GM21515 (cell line): ENCODE results near the gene ATP6V0B.

Source experiments
- ATAC-seq: cut with Tn5 transposase; IDR thresholded peaks from one replicate; pipeline ENCODE4 v1.9.1; 2021; ENCODE audit not compliant: unreplicated experiment

Gene ATP6V0B

DNA sequence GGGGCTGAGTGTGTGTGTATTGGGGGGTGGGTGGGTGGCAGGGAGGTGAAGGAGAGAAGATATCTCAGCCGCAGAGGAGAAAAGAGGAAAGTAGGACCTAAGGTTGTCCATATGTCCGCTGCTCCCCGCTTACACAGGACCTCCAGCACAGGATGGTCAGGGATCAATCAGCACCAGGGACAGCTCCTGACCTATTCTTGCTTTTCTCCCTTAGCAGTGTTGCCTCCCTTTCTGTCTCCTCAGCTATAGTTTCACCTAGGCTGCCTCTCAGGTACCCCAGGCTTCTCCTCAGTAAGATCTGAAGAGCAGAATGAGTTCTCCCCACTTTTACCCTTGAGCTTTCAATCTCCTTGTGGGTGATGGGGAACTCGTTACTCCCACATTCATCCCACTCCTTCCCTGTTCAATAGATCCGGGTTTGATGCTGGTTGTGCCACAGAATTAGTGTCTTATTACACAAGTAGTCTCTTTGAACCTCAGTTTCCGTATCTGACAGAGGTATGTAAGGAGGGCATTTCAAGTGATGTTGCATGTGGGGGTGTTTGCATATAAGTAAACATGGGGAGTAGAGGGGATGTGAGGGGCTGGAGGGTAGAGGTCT, 6.3 kb upstream of the ATP6V0B start:
- ATAC-seq = no peak

DNA sequence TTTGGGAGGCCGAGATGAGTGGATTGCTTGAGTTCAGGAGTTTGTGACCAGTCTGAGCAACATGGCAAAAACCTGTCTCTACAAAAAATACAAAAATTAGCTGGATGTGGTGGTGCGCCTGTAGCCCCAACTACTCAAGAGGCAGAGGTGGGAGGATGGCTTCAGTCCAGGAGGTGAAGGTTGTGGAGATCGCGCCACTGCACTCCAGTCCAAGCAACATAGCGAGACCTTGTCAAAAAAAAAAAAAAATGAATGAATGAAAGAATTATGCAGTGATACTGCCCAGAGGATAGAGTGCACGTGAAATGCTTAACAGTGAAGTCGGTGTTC, 5.4 kb upstream of the ATP6V0B start:
- no peak for ATAC-seq

DNA sequence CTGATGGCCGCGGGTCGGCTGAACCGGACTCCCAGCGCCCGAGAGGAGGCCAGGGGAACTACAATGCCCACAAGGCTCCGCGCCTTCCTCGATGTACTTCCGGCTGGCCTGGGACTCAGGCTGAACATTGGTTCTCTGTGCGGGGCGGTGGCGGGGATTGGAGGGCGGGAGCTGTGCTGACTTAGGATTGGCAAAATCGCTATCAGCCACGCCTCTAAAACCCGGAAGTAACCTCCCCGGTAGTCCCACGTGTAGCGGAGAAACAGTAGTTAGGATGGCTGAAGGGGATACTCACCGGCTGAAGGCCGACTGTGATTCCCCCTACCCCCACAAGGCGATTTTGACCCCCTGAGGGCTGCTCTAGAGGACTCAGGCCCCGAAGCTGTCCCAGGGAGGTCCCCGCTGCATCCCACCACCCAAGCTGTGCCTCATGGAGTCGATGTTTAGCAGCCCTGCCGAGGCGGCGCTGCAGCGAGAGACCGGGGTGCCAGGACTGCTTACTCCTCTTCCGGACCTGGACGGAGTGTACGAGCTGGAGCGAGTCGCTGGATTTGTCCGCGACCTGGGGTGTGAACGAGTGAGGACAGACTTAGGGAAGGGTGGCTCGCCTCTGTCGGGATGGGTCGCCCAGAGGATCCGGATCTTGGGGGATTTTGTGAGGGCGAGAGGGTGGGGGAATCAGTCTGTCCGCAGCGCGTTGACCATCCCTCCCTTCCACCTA, 4.9 kb upstream of the ATP6V0B start, which contains the start of gene DPH2:
Gene DPH2 (plus strand): TSS at position 265 of the 721 bp plus-strand sequence. CDS start 166 bp downstream, at position 431.
- peak; percentile 79 for ATAC-seq

DNA sequence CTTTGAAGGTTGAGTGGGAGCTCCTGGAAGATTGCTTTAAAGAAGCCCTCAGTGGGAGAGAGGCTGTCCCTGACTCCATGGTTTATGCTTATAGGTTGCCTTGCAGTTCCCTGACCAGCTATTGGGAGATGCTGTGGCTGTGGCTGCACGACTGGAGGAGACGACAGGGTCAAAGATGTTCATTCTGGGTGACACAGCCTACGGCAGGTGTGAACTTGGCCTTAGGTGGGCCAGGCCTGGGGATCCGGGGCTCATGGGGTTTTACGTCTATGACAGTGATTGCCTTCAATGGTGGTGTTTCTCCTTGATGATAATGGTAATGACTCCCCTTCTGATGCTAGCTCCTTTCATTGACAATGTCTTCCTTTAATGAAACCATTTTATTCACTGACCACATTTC, 4.3 kb upstream of the ATP6V0B start:
- no peak for ATAC-seq

DNA sequence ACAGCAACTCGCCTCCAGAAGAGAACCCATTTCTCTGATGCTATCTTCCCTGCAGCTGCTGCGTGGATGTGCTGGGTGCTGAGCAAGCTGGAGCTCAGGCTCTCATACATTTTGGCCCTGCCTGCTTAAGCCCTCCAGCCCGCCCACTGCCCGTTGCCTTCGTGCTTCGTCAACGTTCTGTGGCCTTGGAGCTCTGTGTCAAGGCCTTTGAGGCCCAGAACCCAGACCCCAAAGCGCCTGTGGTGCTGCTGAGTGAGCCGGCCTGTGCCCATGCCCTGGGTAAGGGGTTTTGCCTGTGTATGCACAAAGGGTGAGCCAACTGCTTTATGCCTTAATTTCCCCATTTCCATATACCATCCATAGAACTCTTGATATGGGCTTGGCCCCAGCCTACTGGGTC, 3.8 kb upstream of the ATP6V0B start:
- no peak for ATAC-seq

DNA sequence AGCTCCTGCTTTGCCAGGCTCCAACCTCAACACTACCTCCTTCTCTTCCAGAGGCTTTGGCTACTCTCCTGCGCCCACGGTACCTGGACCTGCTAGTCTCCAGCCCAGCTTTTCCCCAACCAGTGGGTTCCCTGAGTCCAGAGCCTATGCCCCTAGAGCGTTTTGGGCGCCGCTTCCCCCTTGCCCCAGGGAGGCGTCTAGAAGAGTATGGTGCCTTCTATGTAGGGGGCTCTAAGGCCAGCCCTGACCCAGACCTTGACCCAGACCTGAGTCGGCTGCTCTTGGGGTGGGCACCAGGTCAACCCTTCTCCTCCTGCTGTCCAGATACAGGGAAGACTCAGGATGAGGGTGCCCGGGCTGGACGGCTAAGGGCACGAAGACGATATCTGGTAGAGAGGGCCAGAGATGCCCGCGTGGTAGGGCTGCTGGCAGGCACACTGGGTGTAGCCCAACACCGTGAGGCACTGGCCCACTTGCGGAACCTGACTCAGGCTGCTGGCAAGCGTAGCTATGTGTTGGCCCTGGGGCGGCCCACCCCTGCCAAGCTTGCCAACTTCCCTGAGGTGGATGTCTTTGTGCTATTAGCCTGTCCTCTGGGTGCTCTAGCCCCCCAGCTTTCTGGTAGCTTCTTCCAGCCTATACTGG, 3.3 kb upstream of the ATP6V0B start:
- ATAC-seq = no peak

DNA sequence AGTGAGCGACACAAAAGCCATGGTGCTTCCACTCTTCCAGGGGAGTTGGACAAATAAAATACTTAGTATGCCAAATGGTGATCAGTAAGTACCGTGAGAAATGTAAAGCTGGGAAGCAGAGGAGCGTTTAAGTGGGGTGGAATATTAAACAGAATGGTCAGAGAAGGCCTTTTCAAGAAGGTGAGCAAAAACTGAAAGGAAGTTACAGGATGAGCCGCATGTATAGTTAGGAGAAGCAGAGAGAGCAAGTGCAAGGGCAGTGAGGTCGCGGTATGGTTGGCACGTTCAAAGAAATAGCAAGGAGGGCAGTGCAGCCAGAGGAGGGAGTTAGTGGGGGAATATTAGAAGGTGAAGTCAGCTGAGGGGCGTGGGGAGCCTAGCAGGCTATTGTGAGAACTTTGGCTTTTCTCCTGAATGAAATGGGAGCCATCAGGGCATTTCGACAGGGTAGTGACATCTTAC, 748 bp upstream of the ATP6V0B start:
- ATAC-seq = no peak

DNA sequence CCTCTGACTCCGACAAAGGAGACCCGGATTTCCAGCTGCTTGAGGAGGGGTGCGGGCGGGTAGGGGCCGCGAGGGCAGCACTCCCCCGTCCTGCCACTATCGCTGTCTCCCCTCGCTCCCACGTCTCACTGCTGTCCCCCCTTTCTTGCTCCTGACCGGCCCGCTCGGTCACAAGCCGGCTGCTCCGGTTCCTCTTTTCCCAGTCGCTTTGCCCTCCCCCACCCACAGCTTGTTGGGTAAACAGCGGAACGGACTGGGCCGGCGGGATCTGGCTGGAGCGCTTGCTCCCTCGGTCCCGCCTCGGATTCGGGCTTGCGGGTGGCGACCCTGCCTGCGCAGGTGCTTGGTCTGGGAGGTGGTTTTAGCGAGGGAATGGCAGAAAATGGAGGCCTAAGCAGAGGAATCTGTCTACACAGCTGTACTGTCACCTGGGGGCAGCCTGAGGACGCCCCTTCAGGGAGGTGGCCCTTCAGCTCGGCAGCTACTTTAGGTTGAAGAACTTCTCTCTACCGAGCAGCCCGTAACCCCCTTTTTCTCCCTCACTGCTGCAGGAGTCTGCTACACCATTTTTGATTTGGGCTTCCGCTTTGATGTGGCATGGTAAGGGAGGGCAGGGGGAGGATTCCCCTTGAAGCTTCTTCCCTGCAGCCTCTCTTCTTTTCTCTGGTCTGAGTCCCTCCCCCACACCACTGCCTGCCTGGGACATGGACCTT, 645 bp downstream of the ATP6V0B start:
- ATAC-seq = peak; percentile 2

DNA sequence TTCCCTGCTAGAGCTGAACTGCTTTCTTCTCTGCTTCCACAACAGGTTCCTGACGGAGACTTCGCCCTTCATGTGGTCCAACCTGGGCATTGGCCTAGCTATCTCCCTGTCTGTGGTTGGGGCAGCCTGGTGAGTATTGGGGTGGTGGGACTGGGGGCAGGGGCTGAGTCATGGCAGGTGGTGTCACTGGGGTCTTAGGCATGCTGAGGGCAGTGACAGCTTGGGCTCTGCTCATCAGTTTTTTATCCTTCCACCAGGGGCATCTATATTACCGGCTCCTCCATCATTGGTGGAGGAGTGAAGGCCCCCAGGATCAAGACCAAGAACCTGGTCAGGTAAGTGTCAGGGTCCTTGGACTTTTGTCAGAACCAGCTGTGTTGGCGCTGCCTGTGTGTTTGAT, 1.3 kb downstream of the ATP6V0B start:
- no peak for ATAC-seq

DNA sequence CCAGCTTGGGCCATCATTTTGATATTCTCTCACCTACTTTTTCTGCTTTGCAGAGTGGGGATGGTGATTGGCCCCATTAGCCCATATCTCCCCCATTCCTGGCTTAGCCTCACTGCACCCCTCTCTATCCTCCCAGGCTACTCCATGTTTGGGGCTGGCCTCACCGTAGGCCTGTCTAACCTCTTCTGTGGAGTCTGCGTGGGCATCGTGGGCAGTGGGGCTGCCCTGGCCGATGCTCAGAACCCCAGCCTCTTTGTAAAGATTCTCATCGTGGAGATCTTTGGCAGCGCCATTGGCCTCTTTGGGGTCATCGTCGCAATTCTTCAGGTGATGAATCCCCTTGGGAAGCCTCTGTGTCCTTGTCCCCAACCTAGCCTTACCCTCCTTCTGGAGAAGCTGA, 2.1 kb downstream of the ATP6V0B start:
- no peak for ATAC-seq

DNA sequence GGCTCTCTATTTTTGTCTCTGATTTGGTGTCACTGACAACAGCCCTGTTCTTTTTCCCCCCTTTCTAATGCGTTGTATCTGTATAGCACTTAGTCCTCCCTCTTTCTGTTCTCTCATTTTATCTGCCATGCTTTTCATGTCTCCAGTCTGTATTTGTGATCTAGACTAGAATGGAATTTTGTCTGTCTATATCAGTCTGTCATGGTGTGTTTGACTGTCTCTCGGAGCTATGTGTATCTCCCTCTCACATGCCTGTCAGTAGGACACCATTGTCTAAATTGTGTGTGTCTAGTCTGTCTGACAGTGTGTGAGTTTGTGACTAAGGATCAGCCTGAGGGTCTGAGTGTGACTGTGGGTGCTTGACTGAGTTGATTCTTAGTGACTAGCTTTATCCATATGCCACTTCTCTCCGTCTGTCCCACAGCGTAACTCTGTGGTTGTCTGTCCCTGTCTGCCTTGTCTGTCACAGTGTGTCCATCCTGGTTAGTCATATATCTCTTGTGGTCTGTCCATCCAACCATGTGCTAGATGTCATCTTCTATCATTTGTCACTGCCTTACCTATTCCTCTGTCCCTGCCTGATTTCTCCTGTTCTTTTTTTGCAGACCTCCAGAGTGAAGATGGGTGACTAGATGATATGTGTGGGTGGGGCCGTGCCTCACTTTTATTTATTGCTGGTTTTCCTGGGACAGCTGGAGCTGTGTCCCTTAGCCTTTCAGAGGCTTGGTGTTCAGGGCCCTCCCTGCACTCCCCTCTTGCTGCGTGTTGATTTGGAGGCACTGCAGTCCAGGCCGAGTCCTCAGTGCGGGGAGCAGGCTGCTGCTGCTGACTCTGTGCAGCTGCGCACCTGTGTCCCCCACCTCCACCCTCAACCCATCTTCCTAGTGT, 2.9 kb downstream of the ATP6V0B start:
- ATAC-seq = no peak

DNA sequence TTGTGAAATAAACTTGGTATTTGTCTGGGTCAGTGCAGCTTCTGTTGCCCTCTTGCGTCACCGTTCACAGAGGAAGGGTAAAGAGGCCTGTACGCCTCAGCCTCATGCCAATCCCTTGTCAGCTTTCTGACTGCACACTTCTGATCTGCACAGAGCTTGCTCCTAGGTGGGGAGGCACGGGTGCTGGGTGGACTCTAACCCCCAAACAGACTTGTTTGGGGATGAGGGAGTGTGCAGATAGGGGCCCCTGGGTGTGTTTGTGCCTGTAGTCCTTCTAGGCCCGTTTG, 3.4 kb downstream of the ATP6V0B start:
- ATAC-seq = no peak

DNA sequence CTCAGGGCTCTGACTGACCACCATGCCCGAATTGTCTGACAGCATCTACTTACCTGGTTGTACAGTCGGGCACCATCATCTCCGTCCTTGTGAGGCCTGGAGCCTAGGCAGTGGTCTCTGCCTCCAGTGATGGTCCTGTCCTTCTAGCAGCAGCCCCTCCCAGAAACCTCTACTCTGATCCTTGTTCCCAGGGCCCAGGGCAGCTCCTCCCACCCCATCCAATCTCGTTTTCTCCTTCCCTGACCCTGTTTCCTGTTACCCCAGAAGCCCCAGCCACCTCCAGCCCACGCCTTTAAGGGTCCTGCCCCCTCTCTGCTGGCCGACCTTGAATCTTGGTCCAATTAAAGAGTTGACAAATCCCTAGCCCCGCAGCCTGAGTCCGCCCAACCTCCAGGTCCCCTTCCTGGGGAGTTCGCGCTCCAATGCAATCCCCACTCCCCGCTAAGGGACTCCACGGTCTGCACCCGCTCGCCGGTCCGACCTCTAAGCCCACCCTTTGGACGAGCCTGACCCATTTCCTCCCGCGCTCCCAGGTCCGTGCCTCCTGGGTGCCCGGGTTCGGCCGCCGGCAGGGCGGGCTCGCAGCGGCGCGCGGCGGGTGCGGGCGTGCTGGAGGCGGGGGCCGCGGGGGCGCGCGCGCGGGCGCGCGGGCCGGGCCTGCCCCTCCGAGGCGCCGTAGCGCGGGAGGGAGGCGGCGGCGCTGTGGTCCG, 3.9 kb downstream of the ATP6V0B start, which contains the start of gene B4GALT2:
Gene B4GALT2 (plus strand): TSS at position 660 of the 710 bp plus-strand sequence. CDS start 1,951 bp downstream, outside the sequence.
- ATAC-seq = no peak

DNA sequence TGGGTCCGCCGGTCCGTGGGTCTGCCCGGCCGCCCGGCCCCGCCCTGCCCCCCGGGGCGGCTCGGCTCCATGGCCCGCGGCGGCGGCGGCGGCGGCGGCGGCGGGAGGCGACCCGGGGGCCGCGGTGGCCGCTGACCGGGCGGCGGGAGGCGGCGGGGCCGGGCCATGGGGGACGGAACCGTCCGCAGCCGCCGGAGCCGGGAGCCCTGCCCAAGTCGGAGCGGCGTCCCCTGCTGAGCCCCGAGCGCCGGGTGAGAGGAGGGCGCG, 4.4 kb downstream of the ATP6V0B start:
- ATAC-seq = no peak

DNA sequence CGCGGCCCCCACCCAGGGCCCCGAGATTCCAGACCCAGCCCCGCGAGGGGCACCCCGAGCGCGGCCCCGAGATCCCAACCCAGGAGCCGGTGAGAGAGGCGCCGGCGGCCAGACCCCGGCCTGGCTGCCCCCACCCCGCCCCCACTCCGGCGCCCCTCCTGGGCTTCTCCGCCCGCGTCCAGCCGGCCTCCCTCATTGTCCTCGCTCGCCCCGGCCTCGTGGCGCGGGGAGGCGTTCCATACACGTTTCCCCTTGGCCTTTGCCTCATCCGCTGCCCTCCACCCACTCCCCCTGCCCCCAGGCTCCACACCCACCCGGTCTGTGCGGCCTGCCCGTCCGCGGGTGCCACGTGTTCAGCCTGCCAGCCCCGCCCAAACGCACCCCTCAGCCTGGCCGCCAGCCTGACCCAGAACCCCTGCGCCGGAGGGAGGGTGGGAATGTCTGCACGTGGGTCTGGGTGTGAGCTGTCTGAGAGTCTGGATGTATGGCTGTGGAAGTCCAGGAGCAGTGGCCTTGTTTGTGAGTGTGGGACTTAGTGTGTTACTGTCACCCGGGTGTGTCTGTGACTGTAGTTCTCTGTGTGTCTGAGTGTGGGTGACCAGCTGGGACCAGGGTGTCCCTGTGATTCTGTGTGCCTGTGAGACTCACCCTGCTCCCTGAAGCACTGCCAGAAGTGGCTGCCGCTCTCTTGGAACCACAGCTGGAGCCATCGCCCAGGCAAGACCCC, 4.9 kb downstream of the ATP6V0B start:
- no peak for ATAC-seq

DNA sequence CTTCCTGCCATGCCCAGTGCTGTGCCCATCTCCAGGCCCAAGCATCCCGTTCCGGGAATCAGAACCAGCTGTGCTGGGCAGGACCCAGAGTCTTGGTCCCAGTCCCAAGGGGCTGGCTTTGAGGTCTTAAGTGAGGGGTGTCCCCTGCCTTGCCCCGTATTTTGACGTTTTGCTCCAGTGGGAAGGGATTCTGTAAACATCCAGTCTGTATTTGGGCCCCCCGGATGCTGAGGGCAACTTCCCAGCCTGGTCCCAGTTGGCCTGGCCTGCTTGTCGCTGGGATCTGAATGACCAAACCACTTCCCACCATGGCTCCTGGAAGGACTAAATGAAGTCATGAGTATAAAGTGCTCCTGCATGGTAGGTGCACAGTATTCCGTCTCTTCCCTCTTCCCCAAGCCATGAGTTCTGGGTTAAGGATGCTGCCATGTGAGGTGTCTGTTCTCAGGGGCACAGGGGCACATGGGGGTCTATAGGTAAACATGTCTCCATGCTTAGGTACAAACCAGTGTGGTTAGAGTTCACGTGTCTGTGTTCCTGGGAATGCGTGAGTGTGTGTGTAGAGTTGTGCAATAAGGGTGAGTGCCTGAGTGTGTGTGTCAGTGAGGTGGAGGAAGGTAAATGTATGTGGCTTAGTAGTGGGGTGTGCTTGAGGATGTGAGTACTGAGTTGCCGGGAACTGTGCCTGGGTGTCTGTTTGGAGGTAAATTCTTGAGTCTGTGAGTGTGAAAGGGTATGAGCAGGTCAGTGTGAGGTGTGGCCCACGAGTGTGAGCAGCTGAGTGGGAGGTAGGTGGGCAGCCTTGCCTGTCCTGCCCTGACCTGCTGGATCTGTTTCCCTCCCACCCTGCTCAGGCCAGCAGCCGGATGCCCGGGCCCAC, 5.7 kb downstream of the ATP6V0B start:
- no peak for ATAC-seq

DNA sequence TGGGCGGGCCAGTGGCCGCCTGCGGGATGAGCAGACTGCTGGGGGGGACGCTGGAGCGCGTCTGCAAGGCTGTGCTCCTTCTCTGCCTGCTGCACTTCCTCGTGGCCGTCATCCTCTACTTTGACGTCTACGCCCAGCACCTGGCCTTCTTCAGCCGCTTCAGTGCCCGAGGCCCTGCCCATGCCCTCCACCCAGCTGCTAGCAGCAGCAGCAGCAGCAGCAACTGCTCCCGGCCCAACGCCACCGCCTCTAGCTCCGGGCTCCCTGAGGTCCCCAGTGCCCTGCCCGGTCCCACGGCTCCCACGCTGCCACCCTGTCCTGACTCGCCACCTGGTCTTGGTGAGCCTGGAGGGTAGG, 6.4 kb downstream of the ATP6V0B start:
- ATAC-seq = no peak

DNA sequence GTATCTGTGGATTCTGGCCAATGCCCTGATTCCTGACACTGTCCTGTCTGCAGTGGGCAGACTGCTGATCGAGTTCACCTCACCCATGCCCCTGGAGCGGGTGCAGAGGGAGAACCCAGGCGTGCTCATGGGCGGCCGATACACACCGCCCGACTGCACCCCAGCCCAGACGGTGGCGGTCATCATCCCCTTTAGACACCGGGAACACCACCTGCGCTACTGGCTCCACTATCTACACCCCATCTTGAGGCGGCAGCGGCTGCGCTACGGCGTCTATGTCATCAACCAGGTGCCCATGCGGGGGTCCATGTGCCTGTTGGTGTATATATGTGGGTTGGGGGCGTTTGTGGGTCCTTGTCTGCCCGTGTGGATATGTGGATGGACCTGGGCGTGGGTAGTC, 6.9 kb downstream of the ATP6V0B start:
- no peak for ATAC-seq

DNA sequence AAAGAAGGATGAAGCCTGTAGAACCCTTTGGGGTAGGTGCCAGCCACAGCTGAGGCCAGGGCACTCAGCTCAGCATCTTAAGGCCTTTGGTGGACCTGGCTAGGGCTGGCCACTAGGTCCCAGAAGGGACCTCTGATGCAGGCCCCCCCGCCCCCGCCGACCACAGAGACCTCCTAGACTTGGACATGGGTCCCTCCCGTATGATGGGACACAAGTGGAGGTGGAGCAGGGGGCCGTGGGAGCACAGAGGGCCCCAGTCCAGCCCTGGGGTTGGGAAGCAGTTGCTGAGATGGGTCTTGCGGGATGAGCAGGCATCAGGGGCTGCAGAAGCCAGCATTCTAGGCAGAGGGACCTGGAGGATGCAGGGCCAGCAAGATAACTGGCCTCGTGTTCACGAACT, 7.5 kb downstream of the ATP6V0B start:
- ATAC-seq = no peak
